Measurements from ENCODE around the gene MRPS18A. TPM values are rescaled to one million over a fixed set of nuclear protein-coding genes. Genes with fewer than 3 reads are reported as not detected.

The MRPS18A gene
- total and polyA plus RNA-seq, 9 of the 15 experiments (the other 6 are each of a cell fraction or from before 2014, with no cell fraction given): 87.5 to 243 (median 125) TPM

GRCh38 chr6:43630980-43631619, 56.5 kb downstream of the MRPS18A start (continued):
- no peak for TF ChIP-seq ZNF740 (CRISPR knock-in tag; IDR thresholded peaks at IDR 0.05)
- peak in 1 of 2 experiments; percentile 72; a peak in 2 of 4 replicates for TF ChIP-seq ZNF740 (tag; IDR thresholded peaks at IDR 0.05)
- no peak for TF ChIP-seq SIN3B (IDR thresholded peaks at IDR 0.05; ENCODE audit: low read depth)
- TF ChIP-seq PATZ1 (CRISPR knock-in tag; IDR thresholded peaks at IDR 0.05; ENCODE audit: borderline replicate concordance): no peak
- no peak for TF ChIP-seq TAF9B (IDR thresholded peaks at IDR 0.05; ENCODE audit: partially characterized antibody)
- TF ChIP-seq CBX8 (IDR thresholded peaks at IDR 0.05; ENCODE audit: borderline replicate concordance, extremely low read depth, low read depth, low read length, poor library complexity, severe bottlenecking): no peak
- no peak for TF ChIP-seq U2AF2 (optimal IDR thresholded peaks at IDR 0.05; ENCODE audit: low read depth, low read length)
- no peak for TF ChIP-seq NELFE (IDR thresholded peaks at IDR 0.05; ENCODE audit: insufficient read depth, insufficient read length)
- TF ChIP-seq, protein P1, sequence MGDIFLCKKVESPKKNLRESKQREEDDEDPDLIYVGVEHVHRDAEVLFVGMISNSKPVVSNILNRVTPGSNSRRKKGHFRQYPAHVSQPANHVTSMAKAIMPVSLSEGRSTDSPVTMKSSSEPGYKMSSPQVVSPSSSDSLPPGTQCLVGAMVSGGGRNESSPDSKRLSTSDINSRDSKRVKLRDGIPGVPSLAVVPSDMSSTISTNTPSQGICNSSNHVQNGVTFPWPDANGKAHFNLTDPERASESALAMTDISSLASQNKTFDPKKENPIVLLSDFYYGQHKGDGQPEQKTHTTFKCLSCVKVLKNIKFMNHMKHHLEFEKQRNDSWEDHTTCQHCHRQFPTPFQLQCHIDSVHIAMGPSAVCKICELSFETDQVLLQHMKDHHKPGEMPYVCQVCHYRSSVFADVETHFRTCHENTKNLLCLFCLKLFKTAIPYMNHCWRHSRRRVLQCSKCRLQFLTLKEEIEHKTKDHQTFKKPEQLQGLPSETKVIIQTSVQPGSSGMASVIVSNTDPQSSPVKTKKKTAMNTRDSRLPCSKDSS (IDR thresholded peaks at IDR 0.05; ENCODE audit: low read depth, partially characterized antibody): no peak
- no peak for TF ChIP-seq WHSC1 (IDR thresholded peaks at IDR 0.05; ENCODE audit: low read length)
- peak; percentile 73 for TF ChIP-seq MAX (CRISPR knock-in tag; IDR thresholded peaks at IDR 0.05)
- TF ChIP-seq ILF3 (IDR thresholded peaks at IDR 0.05; ENCODE audit: borderline replicate concordance): no peak
- peak; percentile 66; the same call in 1 of the 2 replicates for TF ChIP-seq ZNF174 (CRISPR knock-in tag; IDR thresholded peaks at IDR 0.05)
- TF ChIP-seq, protein P2, sequence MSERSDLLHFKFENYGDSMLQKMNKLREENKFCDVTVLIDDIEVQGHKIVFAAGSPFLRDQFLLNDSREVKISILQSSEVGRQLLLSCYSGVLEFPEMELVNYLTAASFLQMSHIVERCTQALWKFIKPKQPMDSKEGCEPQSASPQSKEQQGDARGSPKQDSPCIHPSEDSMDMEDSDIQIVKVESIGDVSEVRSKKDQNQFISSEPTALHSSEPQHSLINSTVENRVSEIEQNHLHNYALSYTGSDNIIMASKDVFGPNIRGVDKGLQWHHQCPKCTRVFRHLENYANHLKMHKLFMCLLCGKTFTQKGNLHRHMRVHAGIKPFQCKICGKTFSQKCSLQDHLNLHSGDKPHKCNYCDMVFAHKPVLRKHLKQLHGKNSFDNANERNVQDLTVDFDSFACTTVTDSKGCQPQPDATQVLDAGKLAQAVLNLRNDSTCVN (CRISPR knock-in tag; IDR thresholded peaks at IDR 0.05): no peak; the same call in 1 of the 2 replicates
- TF ChIP-seq ZKSCAN1 (IDR thresholded peaks at IDR 0.05; ENCODE audit: low read depth, low read length): peak; percentile 88
- TF ChIP-seq RNF2 (IDR thresholded peaks at IDR 0.05): peak; percentile 94
- TF ChIP-seq ELF2 (CRISPR knock-in tag; IDR thresholded peaks at IDR 0.05): no peak
- peak in 1 of 2 experiments; percentile 33; a peak in 1 of 4 replicates for TF ChIP-seq RAD21 (CRISPR knock-in tag; conservative IDR thresholded peaks at IDR 0.05 in 1 of 2, IDR thresholded peaks at IDR 0.05 in 1 of 2)
